HEK293 (cell line): ENCODE data around the gene TSPEAR.

ENCODE experiments used
- RBAK ChIP-seq: fragments of 450-650 bp; formaldehyde crosslinking; IDR thresholded peaks from 2 replicates; pipeline ENCODE4 v1.5.1; 2016; ENCODE audit warnings: missing biosample characterization, missing genetic modification characterization
- YY1 ChIP-seq: fragments of 450-650 bp; formaldehyde crosslinking; IDR thresholded peaks from 2 replicates; pipeline ENCODE4 v1.5.1; 2018; ENCODE audit warnings: missing biosample characterization, missing genetic modification characterization
- ZNF184 ChIP-seq: fragments of 450-650 bp; IDR thresholded peaks from 2 replicates; pipeline ENCODE4 v1.5.1; 2018; ENCODE audit warnings: missing biosample characterization, mild to moderate bottlenecking, missing genetic modification characterization
- ZNF24 ChIP-seq: fragments of 450-650 bp; formaldehyde crosslinking; IDR thresholded peaks from 2 replicates; pipeline ENCODE4 v1.5.1; 2016; ENCODE audit warnings: missing biosample characterization, missing genetic modification characterization
- ZNF274 ChIP-seq, 2 experiments: fragments of 200-500 bp in 1 of 2; fragments of 450-650 bp in 1 of 2; sonication (Bioruptor generic) in 1 of 2; formaldehyde crosslinking in 1 of 2; IDR thresholded peaks; 2 replicates each; pipeline versions ENCODE4 v1.5.1 to v1.6.1; 2014 to 2016; ENCODE audit warnings: borderline replicate concordance in 1 of 2, inconsistent platforms in 1 of 2, low read length in 1 of 2, missing biosample characterization in 1 of 2, missing genetic modification characterization in 1 of 2
- ZNF433 ChIP-seq: fragments of 450-650 bp; formaldehyde crosslinking; IDR thresholded peaks from 2 replicates; pipeline ENCODE4 v1.5.1; 2016; ENCODE audit warnings: missing biosample characterization, missing genetic modification characterization, low read depth
- ZNF530 ChIP-seq: fragments of 450-650 bp; formaldehyde crosslinking; IDR thresholded peaks from 2 replicates; pipeline ENCODE4 v1.5.1; 2016; ENCODE audit warnings: low read depth, missing biosample characterization, missing genetic modification characterization
- ZNF558 ChIP-seq: fragments of 450-650 bp; formaldehyde crosslinking; IDR thresholded peaks from 2 replicates; pipeline ENCODE4 v1.5.1; 2016; ENCODE audit warnings: missing biosample characterization, missing genetic modification characterization
- ZNF560 ChIP-seq: fragments of 450-650 bp; formaldehyde crosslinking; IDR thresholded peaks from 2 replicates; pipeline ENCODE4 v1.5.1; 2017; ENCODE audit warnings: missing biosample characterization, missing genetic modification characterization, borderline replicate concordance
- ZNF843 ChIP-seq: fragments of 450-650 bp; formaldehyde crosslinking; IDR thresholded peaks from 2 replicates; pipeline ENCODE4 v1.5.1; 2016; ENCODE audit warnings: missing biosample characterization, missing genetic modification characterization
- TF ChIP-seq, protein P1 (sequence below): fragments of 450-650 bp; formaldehyde crosslinking; IDR thresholded peaks from 2 replicates; pipeline ENCODE4 v1.5.1; 2016; ENCODE audit warnings: missing biosample characterization, missing genetic modification characterization
- TF ChIP-seq, protein P2 (sequence below): fragments of 450-650 bp; formaldehyde crosslinking; IDR thresholded peaks from 2 replicates; pipeline ENCODE4 v1.5.1; 2016; ENCODE audit warnings: missing biosample characterization, missing genetic modification characterization
- TF ChIP-seq, protein P3 (sequence below): IDR thresholded peaks from 2 replicates; pipeline ENCODE4 v1.6.1; 2011; ENCODE audit warnings: mild to moderate bottlenecking, low read depth, low read length, borderline replicate concordance

DNA sequence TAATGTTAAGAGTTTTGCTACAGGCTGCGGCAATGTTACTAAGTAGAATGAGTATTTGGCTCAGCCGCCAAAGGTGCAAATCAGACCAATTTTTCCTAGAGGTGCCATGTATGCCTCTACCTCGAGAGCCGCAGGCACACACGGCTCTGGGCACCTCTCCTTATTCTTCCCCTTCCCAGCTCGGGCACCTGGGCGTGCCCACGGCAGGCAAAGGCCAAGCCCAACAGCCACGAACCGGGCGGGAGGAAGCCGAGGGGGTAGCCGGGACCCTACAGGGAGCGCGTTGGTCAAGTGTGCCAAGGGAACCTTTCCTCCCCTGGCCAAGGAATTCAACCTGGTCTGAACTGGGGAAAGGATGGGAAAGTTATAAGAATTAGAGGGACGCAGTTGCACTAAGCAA is 225.1 kb downstream of the TSPEAR start:
- TF ChIP-seq RBAK (tag by site-specific recombination) (no peak), ZNF274 (IDR thresholded peaks at IDR 0.05; ENCODE audit: low read length) (no peak), ZNF274 (tag by site-specific recombination; IDR thresholded peaks at IDR 0.05; ENCODE audit: borderline replicate concordance) (no peak), ZNF184 (no peak), ZNF560 (tag by site-specific recombination) (no peak), ZNF433 (no peak), ZNF558 (tag by site-specific recombination) (no peak), YY1 (tag by site-specific recombination) (no peak), ZNF843 (tag by site-specific recombination) (no peak), ZNF530 (tag by site-specific recombination) (no peak), ZNF24 (tag by site-specific recombination) (no peak)
- TF ChIP-seq, protein P1, sequence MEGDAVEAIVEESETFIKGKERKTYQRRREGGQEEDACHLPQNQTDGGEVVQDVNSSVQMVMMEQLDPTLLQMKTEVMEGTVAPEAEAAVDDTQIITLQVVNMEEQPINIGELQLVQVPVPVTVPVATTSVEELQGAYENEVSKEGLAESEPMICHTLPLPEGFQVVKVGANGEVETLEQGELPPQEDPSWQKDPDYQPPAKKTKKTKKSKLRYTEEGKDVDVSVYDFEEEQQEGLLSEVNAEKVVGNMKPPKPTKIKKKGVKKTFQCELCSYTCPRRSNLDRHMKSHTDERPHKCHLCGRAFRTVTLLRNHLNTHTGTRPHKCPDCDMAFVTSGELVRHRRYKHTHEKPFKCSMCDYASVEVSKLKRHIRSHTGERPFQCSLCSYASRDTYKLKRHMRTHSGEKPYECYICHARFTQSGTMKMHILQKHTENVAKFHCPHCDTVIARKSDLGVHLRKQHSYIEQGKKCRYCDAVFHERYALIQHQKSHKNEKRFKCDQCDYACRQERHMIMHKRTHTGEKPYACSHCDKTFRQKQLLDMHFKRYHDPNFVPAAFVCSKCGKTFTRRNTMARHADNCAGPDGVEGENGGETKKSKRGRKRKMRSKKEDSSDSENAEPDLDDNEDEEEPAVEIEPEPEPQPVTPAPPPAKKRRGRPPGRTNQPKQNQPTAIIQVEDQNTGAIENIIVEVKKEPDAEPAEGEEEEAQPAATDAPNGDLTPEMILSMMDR, result no peak
- TF ChIP-seq, protein P2, sequence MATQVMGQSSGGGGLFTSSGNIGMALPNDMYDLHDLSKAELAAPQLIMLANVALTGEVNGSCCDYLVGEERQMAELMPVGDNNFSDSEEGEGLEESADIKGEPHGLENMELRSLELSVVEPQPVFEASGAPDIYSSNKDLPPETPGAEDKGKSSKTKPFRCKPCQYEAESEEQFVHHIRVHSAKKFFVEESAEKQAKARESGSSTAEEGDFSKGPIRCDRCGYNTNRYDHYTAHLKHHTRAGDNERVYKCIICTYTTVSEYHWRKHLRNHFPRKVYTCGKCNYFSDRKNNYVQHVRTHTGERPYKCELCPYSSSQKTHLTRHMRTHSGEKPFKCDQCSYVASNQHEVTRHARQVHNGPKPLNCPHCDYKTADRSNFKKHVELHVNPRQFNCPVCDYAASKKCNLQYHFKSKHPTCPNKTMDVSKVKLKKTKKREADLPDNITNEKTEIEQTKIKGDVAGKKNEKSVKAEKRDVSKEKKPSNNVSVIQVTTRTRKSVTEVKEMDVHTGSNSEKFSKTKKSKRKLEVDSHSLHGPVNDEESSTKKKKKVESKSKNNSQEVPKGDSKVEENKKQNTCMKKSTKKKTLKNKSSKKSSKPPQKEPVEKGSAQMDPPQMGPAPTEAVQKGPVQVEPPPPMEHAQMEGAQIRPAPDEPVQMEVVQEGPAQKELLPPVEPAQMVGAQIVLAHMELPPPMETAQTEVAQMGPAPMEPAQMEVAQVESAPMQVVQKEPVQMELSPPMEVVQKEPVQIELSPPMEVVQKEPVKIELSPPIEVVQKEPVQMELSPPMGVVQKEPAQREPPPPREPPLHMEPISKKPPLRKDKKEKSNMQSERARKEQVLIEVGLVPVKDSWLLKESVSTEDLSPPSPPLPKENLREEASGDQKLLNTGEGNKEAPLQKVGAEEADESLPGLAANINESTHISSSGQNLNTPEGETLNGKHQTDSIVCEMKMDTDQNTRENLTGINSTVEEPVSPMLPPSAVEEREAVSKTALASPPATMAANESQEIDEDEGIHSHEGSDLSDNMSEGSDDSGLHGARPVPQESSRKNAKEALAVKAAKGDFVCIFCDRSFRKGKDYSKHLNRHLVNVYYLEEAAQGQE (tag by site-specific recombination), result no peak
- TF ChIP-seq, protein P3, sequence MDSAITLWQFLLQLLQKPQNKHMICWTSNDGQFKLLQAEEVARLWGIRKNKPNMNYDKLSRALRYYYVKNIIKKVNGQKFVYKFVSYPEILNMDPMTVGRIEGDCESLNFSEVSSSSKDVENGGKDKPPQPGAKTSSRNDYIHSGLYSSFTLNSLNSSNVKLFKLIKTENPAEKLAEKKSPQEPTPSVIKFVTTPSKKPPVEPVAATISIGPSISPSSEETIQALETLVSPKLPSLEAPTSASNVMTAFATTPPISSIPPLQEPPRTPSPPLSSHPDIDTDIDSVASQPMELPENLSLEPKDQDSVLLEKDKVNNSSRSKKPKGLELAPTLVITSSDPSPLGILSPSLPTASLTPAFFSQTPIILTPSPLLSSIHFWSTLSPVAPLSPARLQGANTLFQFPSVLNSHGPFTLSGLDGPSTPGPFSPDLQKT, result no peak
